SJSA1 (cell line): ENCODE data around the gene RAPGEF4. TPM values are rescaled to one million over a fixed set of nuclear protein-coding genes. Genes with fewer than 3 reads are reported as not detected.
"Not testable (repeated sequence)": the region's sequence is repeated elsewhere in the genome, so short reads cannot be mapped to it uniquely, and the experiment has no call there.

Experiments used
- DNase-seq, 2 experiments: peaks; one replicate each; pipeline ENCODE4 v3.0.0-alpha.2; 2015 to 2020; ENCODE audit warnings: low spot score in 2 of 2, low read depth in 1 of 2
- H3K27ac ChIP-seq: fragments of 250-450 bp; sonication (Bioruptor Pico); 2 replicates; pipeline ENCODE4 v1.5.1; 2020; ENCODE audit warnings: mild to moderate bottlenecking, moderate library complexity
- H3K27me3 ChIP-seq: fragments of 250-450 bp; sonication (Bioruptor Pico); replicated peaks from 2 replicates; pipeline ENCODE4 v1.5.1; 2020; ENCODE audit warnings: mild to moderate bottlenecking, moderate library complexity
- H3K36me3 ChIP-seq: fragments of 250-450 bp; sonication (Bioruptor Pico); 2 replicates; pipeline ENCODE4 v1.5.1; 2020; ENCODE audit warnings: mild to moderate bottlenecking
- H3K4me1 ChIP-seq: fragments of 250-450 bp; sonication (Bioruptor Pico); replicated peaks from 2 replicates; pipeline ENCODE4 v1.6.1; 2021; ENCODE audit warnings: mild to moderate bottlenecking
- H3K4me3 ChIP-seq: fragments of 250-450 bp; sonication (Bioruptor Pico); 2 replicates; pipeline ENCODE4 v1.5.1; 2020; ENCODE audit warnings: mild to moderate bottlenecking
- H3K9me3 ChIP-seq: fragments of 250-450 bp; sonication (Bioruptor Pico); replicated peaks from 2 replicates; pipeline ENCODE4 v1.5.1; 2020; ENCODE audit warnings: mild to moderate bottlenecking
- total RNA-seq: library from RNA; depleted of rRNA; stranded (reverse); fragments of >200 nt; shearing (Covaris generic); gene quantifications from 2 replicates; pipeline ENCODE4 v1.2.3, GENCODE V29; 2014

Gene RAPGEF4
- total RNA-seq, 1 experiment from 2014 or later: 0.47 TPM

DNA sequence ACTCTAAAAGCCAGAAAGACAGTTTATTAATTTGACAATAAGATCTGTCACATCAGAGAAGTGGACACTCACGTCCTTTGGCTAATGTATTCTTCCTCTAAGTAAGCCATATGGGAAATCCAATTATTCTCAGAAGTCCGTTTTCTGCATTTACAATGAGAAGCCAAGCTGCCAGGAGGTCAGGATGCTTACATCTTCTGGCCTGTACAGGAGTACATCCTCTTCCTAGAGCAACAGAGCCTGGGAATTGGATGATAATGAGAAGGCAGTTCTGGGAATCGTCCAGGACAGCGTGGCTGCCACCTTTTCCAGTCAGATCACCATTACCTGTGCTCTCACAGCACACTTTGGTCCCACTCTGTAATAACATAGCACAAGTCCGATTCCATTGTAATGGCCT, 5.2 kb downstream of the RAPGEF4 start:
- peaks cover 3% of the 10 kb centered on the region for H3K4me1 ChIP-seq
- peaks cover 27% of the 10 kb centered on the region for H3K27me3 ChIP-seq
- no peak overlapping the region for H3K4me3 ChIP-seq
- no peak for DNase-seq
- no peaks in the 10 kb centered on the region for H3K9me3 ChIP-seq
- H3K27ac ChIP-seq: no peak overlapping the region
- H3K36me3 ChIP-seq: no peaks in the 10 kb centered on the region

DNA sequence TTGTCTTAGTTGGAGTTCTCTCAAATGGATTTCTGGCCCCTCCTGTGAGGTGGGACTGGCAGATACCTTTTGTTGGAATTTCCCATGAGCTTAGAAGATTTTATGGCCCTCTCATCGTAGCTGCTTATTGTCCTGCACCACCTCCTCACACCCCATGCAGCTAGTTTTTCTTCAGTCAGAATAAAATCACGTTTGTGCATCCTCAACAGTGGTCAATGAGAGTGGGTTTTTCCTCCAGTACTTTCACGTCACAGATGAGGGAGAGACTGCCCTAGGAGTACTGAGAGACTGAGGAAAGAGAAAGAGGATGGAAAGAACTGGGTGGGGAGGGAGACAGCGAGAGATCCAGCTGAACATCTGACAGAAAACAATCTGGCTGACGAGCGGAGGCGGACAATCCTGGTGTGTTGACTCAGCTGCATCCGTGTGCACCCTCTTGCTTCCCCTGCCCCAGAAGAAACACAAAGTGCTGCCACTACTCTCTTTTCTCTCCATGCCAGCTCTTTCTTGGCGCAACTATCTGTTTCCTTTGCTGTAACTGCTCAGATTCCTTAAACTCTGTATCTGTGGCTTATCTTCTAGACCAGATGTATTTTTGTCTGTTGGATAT, 7.4 kb downstream of the RAPGEF4 start:
- H3K36me3 ChIP-seq: no peaks in the 10 kb centered on the region
- no peak for DNase-seq
- peaks cover 8% of the 10 kb centered on the region for H3K27me3 ChIP-seq
- no peaks in the 10 kb centered on the region for H3K4me1 ChIP-seq
- H3K9me3 ChIP-seq: no peaks in the 10 kb centered on the region
- no peak overlapping the region for H3K4me3 ChIP-seq
- H3K27ac ChIP-seq: no peak overlapping the region

DNA sequence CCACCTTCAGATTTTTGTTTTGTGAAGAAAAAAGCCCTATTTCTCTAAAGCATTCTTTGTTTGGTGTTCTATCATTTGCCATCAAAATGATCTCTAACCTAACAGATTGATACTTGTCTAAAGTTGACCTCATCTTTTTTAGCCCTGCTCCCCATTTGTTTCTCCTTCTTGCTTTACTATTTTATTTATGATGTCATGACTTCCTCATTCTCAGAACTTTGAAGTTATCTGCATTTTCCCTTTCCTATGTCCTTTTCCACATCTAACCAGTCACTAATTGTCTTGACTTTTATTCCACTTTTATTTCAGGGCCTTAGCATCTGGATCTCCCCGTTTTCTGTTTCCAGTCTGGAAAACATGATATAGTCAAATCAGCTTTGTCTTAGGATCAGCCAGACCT, 8.3 kb downstream of the RAPGEF4 start:
- H3K27me3 ChIP-seq: peaks cover under 1% of the 10 kb centered on the region; the same call in 1 of the 2 replicates
- no peaks in the 10 kb centered on the region for H3K9me3 ChIP-seq
- no peaks in the 10 kb centered on the region for H3K4me1 ChIP-seq
- no peak overlapping the region for H3K4me3 ChIP-seq
- DNase-seq: no peak
- H3K27ac ChIP-seq: no peak overlapping the region
- no peaks in the 10 kb centered on the region for H3K36me3 ChIP-seq

DNA sequence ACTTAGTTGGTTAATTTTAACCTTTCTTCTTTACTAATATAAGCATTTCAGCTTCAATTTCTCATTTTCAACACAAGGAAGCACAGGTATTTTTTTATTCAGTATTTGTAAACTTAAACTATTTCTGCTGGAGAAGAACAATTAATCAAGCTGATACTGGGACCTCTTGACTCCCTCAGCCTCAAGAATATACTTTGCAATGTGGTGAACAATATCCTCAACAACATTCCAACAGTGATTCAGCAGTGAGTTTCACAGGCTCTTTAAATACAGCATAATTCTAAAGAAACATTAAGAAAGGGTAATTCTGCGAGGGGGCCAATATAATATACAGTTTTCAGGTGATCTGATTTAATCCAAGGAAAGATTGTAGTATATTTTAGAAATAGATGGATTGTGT, 10.0 kb downstream of the RAPGEF4 start:
- H3K4me1 ChIP-seq: no peaks in the 10 kb centered on the region
- H3K4me3 ChIP-seq: no peak overlapping the region
- no peaks in the 10 kb centered on the region for H3K27me3 ChIP-seq
- no peak overlapping the region for H3K27ac ChIP-seq
- no peaks in the 10 kb centered on the region for H3K36me3 ChIP-seq
- no peaks in the 10 kb centered on the region for H3K9me3 ChIP-seq
- no peak for DNase-seq

DNA sequence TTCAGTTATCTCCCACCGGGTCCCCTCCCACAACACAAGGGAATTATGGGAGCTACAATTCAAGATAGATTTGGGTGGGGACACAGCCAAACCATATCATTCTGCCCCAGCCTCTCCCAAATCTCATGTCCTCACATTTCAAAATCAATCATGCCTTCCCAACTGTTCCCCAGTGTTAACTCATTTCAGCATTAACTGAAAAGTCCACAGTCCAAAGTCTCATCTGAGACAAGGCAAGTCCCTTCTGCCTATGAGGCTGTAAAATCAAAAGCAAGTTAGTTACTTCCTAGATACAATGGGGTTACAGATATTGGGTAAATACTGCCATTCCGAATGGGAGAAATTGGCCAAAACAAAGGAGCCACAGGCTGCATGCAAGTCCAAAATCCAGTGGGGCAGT, 12.9 kb downstream of the RAPGEF4 start:
- H3K36me3 ChIP-seq, H3K4me3 ChIP-seq, H3K27me3 ChIP-seq, DNase-seq, H3K27ac ChIP-seq, H3K4me1 ChIP-seq, H3K9me3 ChIP-seq: not testable (repeated sequence)

DNA sequence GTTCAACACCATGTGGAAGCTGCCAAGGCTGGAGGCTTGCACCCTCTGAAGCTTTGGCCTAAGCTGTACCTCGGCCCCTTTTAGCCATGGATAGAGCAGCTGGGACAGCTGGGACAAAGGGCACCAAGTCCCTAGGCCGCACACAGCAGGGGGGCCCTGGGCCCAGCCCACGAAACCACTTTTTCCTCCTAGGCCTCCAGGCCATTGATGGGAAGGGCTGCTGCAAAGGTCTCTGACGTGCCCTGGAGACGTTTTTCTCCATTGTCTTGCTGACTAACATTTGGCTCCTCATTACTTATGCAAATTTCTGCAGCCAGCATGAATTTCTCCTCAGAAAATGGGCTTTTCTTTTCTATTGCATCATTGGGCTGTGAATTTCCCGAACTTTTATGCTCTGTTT, 13.7 kb downstream of the RAPGEF4 start:
- no peak for DNase-seq
- Histone ChIP-seq H3K4me1 (no peaks in the 10 kb centered on the region), H3K9me3 (no peaks in the 10 kb centered on the region), H3K27me3 (peaks cover 4% of the 10 kb centered on the region; the same call in 1 of the 2 replicates), H3K27ac (no peak overlapping the region), H3K36me3 (no peaks in the 10 kb centered on the region), H3K4me3 (no peak overlapping the region)

DNA sequence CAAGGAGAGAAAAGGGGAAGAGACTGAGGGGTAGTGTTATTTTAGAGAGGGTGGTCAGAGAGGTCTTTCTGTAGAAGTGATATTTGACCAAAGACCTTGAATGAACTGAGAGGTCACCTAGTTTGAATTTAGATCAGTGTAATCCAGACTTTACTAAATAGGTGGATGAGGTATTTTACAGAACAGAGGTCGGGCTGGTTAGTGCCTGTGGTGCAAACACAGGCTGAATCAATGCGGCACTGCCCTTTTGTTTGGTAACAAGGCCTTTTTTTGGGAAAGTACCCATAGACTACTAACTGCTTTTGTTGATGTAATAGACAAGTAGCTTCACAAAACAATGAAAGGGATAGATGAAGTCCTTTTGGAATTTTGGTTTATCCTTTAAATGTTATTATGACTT, 15.9 kb downstream of the RAPGEF4 start:
- no peak overlapping the region for H3K4me3 ChIP-seq
- H3K36me3 ChIP-seq: no peaks in the 10 kb centered on the region
- H3K27ac ChIP-seq: no peak overlapping the region
- H3K27me3 ChIP-seq: peaks cover 4% of the 10 kb centered on the region; the same call in 1 of the 2 replicates
- H3K4me1 ChIP-seq: no peaks in the 10 kb centered on the region
- H3K9me3 ChIP-seq: no peaks in the 10 kb centered on the region
- no peak for DNase-seq

DNA sequence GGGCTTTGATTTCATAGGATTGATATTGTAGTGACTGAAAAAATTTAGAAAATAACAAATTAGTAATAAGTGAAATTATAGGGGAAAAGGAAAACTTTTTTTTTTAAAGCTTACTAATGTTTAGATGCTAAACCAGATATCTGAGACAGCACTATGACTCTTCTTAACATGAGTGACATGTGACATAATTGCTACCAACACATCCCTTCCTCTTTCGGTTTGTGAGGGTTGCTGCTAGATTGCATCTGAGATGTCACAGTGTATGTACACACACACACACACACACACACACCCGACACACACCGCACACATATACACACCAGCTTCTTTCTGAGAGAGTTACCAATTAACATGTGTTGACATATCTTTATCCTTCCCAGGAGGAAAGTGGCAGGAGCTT, 18.0 kb downstream of the RAPGEF4 start:
- Histone ChIP-seq H3K36me3 (no peaks in the 10 kb centered on the region), H3K4me3 (no peak overlapping the region), H3K27me3 (peaks cover 4% of the 10 kb centered on the region; the same call in 1 of the 2 replicates), H3K27ac (no peak overlapping the region), H3K4me1 (no peaks in the 10 kb centered on the region), H3K9me3 (no peaks in the 10 kb centered on the region)
- no peak for DNase-seq

DNA sequence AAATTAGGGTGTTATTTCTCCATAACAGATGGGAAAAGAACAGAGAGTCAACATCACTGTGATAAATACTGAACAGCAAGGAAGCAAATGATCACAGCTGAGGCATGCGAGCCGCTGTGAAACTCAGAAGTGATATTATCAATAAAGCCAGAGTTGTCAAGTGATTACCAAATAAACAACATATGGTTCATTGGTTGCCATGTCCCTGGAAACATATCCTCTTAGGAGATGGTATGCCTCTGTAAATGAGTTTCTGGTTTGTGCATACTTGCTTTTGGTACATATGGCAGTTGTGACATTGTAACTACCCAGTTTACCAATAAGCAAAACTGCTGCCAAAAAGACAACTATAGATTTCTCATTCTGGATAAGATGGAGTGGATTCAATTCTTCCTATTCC, 23.8 kb downstream of the RAPGEF4 start:
- H3K4me3 ChIP-seq: no peak overlapping the region
- H3K9me3 ChIP-seq: peaks cover 8% of the 10 kb centered on the region; the same call in 1 of the 2 replicates
- no peaks in the 10 kb centered on the region for H3K4me1 ChIP-seq
- DNase-seq: no peak
- no peaks in the 10 kb centered on the region for H3K36me3 ChIP-seq
- H3K27ac ChIP-seq: no peak overlapping the region
- H3K27me3 ChIP-seq: no peaks in the 10 kb centered on the region

DNA sequence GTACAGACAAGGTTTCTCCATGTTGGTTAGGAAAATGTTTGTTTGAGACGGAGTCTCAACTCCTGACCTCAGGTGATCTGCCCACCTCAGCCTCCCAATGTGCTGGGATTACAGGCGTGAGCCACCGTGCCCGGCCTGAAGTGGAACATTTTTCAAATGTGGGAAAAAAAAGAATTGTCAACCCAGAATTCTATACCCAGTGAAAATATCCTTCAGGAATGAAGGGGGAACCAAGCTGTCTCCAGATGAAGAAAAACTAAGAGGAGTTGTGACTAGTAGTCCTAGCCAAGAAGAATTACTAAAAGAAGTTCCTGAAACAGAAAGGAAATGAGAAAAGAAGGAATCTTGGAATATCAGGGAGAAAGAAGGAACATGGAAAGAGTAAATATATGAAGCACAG, 25.7 kb downstream of the RAPGEF4 start:
- no peaks in the 10 kb centered on the region for H3K4me1 ChIP-seq
- no peaks in the 10 kb centered on the region for H3K27me3 ChIP-seq
- peaks cover 8% of the 10 kb centered on the region; the same call in 1 of the 2 replicates for H3K9me3 ChIP-seq
- H3K36me3 ChIP-seq: no peaks in the 10 kb centered on the region
- no peak overlapping the region for H3K4me3 ChIP-seq
- H3K27ac ChIP-seq: no peak overlapping the region
- no peak for DNase-seq

DNA sequence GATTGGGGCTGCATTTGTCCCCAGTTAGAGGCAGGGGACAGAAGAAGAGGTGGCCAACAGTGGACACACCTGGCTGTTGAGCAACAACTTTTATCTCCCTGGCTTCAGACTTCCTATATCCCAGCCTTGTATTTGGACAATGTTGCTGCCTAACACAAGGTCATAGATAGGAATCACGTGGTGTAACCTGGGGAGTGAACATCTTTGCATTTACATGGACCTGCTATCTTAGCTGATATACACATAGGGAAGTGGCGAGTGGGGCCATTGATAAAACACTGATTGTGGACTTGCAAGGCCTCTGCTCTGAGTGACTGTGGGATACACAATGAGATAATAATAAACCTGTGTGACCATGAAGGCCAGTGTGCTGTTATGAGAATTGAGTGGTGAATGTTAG, 26.9 kb downstream of the RAPGEF4 start:
- Histone ChIP-seq H3K36me3 (no peaks in the 10 kb centered on the region), H3K4me1 (no peaks in the 10 kb centered on the region), H3K9me3 (peaks cover 8% of the 10 kb centered on the region; the same call in 1 of the 2 replicates), H3K27me3 (no peaks in the 10 kb centered on the region), H3K4me3 (no peak overlapping the region), H3K27ac (no peak overlapping the region)
- no peak for DNase-seq

DNA sequence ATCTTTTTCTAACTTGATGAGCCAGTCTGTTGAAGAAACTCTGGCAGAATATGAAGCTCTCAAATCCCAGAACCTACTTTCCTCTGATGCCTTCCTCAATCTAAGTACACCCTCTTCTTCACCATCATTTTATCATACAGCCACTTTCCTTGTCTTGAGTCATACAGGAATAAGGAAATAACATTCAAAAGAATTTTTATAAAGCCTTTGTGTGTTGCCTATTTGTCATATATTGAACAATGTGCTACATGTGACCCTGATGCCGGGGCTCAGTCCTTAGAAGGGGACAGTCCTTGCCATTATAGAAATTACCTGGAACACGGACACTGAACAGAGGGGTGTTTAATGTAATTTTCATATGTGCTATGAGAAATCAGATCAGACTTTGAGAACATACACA, 27.4 kb downstream of the RAPGEF4 start:
- H3K4me1 ChIP-seq: no peaks in the 10 kb centered on the region
- no peak overlapping the region for H3K4me3 ChIP-seq
- H3K27me3 ChIP-seq: no peaks in the 10 kb centered on the region
- DNase-seq: no peak
- peaks cover 8% of the 10 kb centered on the region; the same call in 1 of the 2 replicates for H3K9me3 ChIP-seq
- no peaks in the 10 kb centered on the region for H3K36me3 ChIP-seq
- no peak overlapping the region for H3K27ac ChIP-seq

DNA sequence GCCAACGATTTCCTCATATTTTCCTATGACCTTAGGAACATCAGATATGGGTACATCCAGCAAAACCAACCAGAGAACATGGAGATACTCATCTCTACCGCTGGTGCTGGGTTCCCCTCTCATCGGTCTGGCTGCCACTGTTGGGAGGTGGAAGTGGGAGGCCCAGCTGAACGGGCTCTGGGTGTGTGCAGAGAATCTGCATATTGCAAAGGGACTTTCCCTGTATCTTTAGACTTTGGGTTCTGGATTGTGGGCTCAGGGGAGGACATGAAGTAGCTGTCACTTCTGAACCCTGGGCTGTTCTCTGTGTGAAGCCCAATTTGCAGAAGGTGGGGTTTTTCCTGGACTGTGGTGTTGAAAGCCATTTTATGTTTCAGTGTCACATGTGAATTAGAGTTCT, 30.0 kb downstream of the RAPGEF4 start:
- H3K36me3 ChIP-seq: no peaks in the 10 kb centered on the region
- H3K27me3 ChIP-seq: no peaks in the 10 kb centered on the region
- no peak overlapping the region for H3K4me3 ChIP-seq
- no peaks in the 10 kb centered on the region for H3K4me1 ChIP-seq
- 0 out of 2 replicates have a peak, but pooled peaks cover 5% of the 10 kb centered on the region for H3K9me3 ChIP-seq
- H3K27ac ChIP-seq: no peak overlapping the region
- DNase-seq: no peak

DNA sequence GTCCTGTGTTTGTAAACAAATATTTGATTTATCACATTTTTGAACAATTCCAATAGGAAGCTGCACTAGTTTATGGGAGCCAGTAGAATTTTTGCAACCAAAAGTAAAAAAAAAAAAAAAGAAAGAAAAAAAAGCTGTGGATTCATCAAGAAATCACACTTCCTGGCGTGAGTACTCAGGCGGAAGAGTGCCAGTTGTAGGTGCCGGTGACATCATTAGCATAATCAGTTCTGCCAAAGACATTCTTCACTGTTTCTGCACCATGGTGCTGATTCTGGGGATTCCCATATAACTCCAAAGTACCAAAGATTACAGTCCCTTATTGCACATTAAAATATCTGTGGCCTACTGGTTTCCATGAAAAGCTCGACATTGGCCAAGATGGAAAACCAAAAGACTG, 32.8 kb downstream of the RAPGEF4 start:
- H3K4me1 ChIP-seq: no peaks in the 10 kb centered on the region
- H3K4me3 ChIP-seq: no peak overlapping the region
- H3K27me3 ChIP-seq: no peaks in the 10 kb centered on the region
- no peaks in the 10 kb centered on the region for H3K9me3 ChIP-seq
- H3K36me3 ChIP-seq: no peaks in the 10 kb centered on the region
- H3K27ac ChIP-seq: no peak overlapping the region
- DNase-seq: no peak

DNA sequence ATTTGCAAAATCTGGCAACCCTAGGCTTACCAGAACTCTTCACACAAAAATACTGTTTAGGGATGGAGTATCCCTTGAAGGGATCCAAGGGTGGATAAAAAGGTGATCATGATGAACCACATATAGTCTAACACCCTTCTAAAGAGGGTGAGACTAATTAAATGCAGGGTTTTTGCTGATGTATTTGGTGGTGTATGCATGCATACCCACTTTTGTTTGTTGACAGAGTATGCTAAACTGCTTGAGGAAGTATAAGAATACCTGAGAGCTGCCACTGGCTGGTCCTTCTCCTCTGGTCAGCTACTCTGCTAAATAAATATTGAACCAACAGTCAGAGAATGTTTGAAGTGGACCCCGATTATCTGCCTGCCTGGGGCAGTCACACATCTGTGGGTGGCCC, 34.2 kb downstream of the RAPGEF4 start:
- Histone ChIP-seq H3K36me3 (no peaks in the 10 kb centered on the region), H3K4me3 (no peak overlapping the region), H3K27me3 (no peaks in the 10 kb centered on the region), H3K9me3 (no peaks in the 10 kb centered on the region), H3K27ac (no peak overlapping the region), H3K4me1 (no peaks in the 10 kb centered on the region)
- no peak for DNase-seq
